ENCODE data around the gene IFT20. TPM values are rescaled to one million over a fixed set of nuclear protein-coding genes. Genes with fewer than 3 reads are reported as not detected.
"Not testable (repeated sequence)": the region's sequence is repeated elsewhere in the genome, so short reads cannot be mapped to it uniquely, and the experiment has no call there.

Gene IFT20
- total and polyA plus RNA-seq, 2 experiments from 2014 or later = 13.2 to 32.3 TPM

DNA sequence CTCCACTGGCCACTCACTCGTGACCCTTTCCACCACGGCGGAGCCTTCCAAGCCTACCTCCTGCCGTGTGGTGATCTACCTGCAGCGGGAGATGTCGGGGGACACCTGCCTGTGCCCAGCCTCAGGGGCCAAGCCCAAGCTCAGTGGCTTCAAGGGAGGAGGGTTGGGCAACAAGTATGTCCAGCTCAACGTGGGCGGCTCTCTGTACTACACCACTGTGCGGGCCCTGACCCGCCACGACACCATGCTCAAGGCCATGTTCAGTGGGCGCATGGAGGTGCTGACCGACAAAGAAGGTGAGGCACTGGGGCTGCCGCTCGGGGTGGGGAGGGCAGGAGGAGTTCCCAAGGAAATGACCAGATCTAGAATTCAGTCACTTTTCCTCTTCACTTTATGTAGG is 4.2 kb upstream of the IFT20 start:
- Histone ChIP-seq H2AFZ (no peak overlapping the region), H3K4me3 (no peak overlapping the region), H3K79me2 (replicated peaks; ENCODE audit: insufficient read depth) (peaks cover 22% of the 10 kb centered on the region), H3K36me3 (ENCODE audit: insufficient read depth) (peaks cover 8% of the 10 kb centered on the region), H3K27me3 (ENCODE audit: insufficient read depth) (no peaks in the 10 kb centered on the region), H3K9me2 (ENCODE audit: insufficient read depth) (no peaks in the 10 kb centered on the region), H3K27ac (ENCODE audit: low read depth) (no peak overlapping the region), H4K20me1 (replicated peaks; ENCODE audit: insufficient read depth) (no peaks in the 10 kb centered on the region), H3K4me2 (no peak overlapping the region), H3F3A (replicated peaks; ENCODE audit: low read depth) (no peaks in the 10 kb centered on the region), H3K4me1 (ENCODE audit: insufficient read depth) (peaks cover 10% of the 10 kb centered on the region)
- no peak for ATAC-seq
- Mint-ChIP-seq H3K4me3 (no peak overlapping the region), H3K4me1 (peaks cover 17% of the 10 kb centered on the region), H3K27me3 (ENCODE audit: insufficient read depth, low read depth, poor library complexity) (peaks cover 15% of the 10 kb centered on the region), H3K27ac (no peak overlapping the region), H3K36me3 (ENCODE audit: low read depth) (peaks cover 15% of the 10 kb centered on the region), H3K9me3 (no peaks in the 10 kb centered on the region)
- TF ChIP-seq NANOG (IDR thresholded peaks at IDR 0.05; ENCODE audit: borderline replicate concordance) (no peak), ETS1 (IDR thresholded peaks at IDR 0.05) (no peak), EZH2 (IDR thresholded peaks at IDR 0.05; ENCODE audit: low read depth, unreplicated experiment) (no peak), JUNB (IDR thresholded peaks at IDR 0.05; ENCODE audit: unreplicated experiment) (no peak), ZNF331 (CRISPR knock-in tag; IDR thresholded peaks at IDR 0.05; ENCODE audit: low read depth) (no peak)
- TF ChIP-seq, protein P1, sequence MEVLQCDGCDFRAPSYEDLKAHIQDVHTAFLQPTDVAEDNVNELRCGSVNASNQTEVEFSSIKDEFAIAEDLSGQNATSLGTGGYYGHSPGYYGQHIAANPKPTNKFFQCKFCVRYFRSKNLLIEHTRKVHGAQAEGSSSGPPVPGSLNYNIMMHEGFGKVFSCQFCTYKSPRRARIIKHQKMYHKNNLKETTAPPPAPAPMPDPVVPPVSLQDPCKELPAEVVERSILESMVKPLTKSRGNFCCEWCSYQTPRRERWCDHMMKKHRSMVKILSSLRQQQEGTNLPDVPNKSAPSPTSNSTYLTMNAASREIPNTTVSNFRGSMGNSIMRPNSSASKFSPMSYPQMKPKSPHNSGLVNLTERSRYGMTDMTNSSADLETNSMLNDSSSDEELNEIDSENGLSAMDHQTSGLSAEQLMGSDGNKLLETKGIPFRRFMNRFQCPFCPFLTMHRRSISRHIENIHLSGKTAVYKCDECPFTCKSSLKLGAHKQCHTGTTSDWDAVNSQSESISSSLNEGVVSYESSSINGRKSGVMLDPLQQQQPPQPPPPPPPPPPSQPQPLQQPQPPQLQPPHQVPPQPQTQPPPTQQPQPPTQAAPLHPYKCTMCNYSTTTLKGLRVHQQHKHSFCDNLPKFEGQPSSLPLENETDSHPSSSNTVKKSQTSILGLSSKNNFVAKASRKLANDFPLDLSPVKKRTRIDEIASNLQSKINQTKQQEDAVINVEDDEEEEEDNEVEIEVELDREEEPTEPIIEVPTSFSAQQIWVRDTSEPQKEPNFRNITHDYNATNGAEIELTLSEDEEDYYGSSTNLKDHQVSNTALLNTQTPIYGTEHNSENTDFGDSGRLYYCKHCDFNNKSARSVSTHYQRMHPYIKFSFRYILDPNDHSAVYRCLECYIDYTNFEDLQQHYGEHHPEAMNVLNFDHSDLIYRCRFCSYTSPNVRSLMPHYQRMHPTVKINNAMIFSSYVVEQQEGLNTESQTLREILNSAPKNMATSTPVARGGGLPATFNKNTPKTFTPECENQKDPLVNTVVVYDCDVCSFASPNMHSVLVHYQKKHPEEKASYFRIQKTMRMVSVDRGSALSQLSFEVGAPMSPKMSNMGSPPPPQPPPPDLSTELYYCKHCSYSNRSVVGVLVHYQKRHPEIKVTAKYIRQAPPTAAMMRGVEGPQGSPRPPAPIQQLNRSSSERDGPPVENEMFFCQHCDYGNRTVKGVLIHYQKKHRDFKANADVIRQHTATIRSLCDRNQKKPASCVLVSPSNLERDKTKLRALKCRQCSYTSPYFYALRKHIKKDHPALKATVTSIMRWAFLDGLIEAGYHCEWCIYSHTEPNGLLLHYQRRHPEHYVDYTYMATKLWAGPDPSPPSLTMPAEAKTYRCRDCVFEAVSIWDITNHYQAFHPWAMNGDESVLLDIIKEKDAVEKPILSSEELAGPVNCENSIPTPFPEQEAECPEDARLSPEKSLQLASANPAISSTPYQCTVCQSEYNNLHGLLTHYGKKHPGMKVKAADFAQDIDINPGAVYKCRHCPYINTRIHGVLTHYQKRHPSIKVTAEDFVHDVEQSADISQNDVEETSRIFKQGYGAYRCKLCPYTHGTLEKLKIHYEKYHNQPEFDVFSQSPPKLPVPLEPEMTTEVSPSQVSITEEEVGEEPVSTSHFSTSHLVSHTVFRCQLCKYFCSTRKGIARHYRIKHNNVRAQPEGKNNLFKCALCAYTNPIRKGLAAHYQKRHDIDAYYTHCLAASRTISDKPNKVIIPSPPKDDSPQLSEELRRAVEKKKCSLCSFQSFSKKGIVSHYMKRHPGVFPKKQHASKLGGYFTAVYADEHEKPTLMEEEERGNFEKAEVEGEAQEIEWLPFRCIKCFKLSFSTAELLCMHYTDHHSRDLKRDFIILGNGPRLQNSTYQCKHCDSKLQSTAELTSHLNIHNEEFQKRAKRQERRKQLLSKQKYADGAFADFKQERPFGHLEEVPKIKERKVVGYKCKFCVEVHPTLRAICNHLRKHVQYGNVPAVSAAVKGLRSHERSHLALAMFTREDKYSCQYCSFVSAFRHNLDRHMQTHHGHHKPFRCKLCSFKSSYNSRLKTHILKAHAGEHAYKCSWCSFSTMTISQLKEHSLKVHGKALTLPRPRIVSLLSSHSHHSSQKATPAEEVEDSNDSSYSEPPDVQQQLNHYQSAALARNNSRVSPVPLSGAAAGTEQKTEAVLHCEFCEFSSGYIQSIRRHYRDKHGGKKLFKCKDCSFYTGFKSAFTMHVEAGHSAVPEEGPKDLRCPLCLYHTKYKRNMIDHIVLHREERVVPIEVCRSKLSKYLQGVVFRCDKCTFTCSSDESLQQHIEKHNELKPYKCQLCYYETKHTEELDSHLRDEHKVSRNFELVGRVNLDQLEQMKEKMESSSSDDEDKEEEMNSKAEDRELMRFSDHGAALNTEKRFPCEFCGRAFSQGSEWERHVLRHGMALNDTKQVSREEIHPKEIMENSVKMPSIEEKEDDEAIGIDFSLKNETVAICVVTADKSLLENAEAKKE (CRISPR knock-in tag; IDR thresholded peaks at IDR 0.05) = no peak
- TF ChIP-seq, protein P2, sequence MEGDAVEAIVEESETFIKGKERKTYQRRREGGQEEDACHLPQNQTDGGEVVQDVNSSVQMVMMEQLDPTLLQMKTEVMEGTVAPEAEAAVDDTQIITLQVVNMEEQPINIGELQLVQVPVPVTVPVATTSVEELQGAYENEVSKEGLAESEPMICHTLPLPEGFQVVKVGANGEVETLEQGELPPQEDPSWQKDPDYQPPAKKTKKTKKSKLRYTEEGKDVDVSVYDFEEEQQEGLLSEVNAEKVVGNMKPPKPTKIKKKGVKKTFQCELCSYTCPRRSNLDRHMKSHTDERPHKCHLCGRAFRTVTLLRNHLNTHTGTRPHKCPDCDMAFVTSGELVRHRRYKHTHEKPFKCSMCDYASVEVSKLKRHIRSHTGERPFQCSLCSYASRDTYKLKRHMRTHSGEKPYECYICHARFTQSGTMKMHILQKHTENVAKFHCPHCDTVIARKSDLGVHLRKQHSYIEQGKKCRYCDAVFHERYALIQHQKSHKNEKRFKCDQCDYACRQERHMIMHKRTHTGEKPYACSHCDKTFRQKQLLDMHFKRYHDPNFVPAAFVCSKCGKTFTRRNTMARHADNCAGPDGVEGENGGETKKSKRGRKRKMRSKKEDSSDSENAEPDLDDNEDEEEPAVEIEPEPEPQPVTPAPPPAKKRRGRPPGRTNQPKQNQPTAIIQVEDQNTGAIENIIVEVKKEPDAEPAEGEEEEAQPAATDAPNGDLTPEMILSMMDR (conservative IDR thresholded peaks at IDR 0.05; ENCODE audit: low read depth in 2 of 2) = no peak
- DNase-seq (ENCODE audit: low spot score) = no peak

- not testable (repeated sequence) for H3K36me3 Mint-ChIP-seq (ENCODE audit: low read depth); H3K27me3 ChIP-seq (ENCODE audit: insufficient read depth); H3K27ac Mint-ChIP-seq; H3K27ac ChIP-seq (ENCODE audit: low read depth); H3K4me2 ChIP-seq; H3K36me3 ChIP-seq (ENCODE audit: insufficient read depth); H3K9me3 Mint-ChIP-seq; H3K4me3 ChIP-seq; H3K9me2 ChIP-seq (ENCODE audit: insufficient read depth); H3K4me3 Mint-ChIP-seq; H2AFZ ChIP-seq; DNase-seq (ENCODE audit: low spot score); H3F3A ChIP-seq (replicated peaks; ENCODE audit: low read depth); H4K20me1 ChIP-seq (replicated peaks; ENCODE audit: insufficient read depth); ATAC-seq
- Histone ChIP-seq H3K79me2 (replicated peaks; ENCODE audit: insufficient read depth) (peaks cover 22% of the 10 kb centered on the region), H3K4me1 (ENCODE audit: insufficient read depth) (peaks cover 11% of the 10 kb centered on the region)
- peaks cover 24% of the 10 kb centered on the region for H3K4me1 Mint-ChIP-seq
- peaks cover 15% of the 10 kb centered on the region for H3K27me3 Mint-ChIP-seq (ENCODE audit: insufficient read depth, low read depth, poor library complexity)
These were observed 3.5 kb upstream of the IFT20 start for GRCh38 chr17:28338769-28339212.

Measured in GM23338 (cell line).